Measurements from ENCODE around the gene CYTH1. TPM values are rescaled to one million over a fixed set of nuclear protein-coding genes. Genes with fewer than 3 reads are reported as not detected.

CYTH1 gene
- total and polyA plus RNA-seq, 10 of the 15 experiments (the other 5 are each of a cell fraction or from before 2014, with no cell fraction given): 6.6 to 188 (median 145) TPM

- TF ChIP-seq IRF3 (IDR thresholded peaks at IDR 0.05) (no peak), MEF2B (IDR thresholded peaks at IDR 0.05; ENCODE audit: partially characterized antibody, poor library complexity, severe bottlenecking) (peak; percentile 41), SREBF1 (IDR thresholded peaks at IDR 0.05; ENCODE audit: low read length) (no peak), PAX8 (IDR thresholded peaks at IDR 0.05) (no peak), CHD2 (IDR thresholded peaks at IDR 0.05; ENCODE audit: borderline replicate concordance, low read depth, low read length) (0 out of 2 replicates have a peak, but pooled peaks have one; percentile 35), RAD21 (IDR thresholded peaks at IDR 0.05; ENCODE audit: insufficient read depth, low read depth, low read length) (no peak), MEF2A (IDR thresholded peaks at IDR 0.05; ENCODE audit: insufficient read depth, low read depth, low read length) (peak; percentile 47; the same call in 1 of the 2 replicates), SMAD5 (IDR thresholded peaks at IDR 0.05; ENCODE audit: low read depth) (peak; percentile 62; the same call in 1 of the 2 replicates), EP300 (IDR thresholded peaks at IDR 0.05; ENCODE audit: borderline replicate concordance in 1 of 2, control insufficient read depth in 1 of 2, low read depth in 2 of 2, low read length in 2 of 2) (peak; percentile 77 to 83), MTA2 (IDR thresholded peaks at IDR 0.05; ENCODE audit: low read depth) (peak; percentile 72), ZBED1 (IDR thresholded peaks at IDR 0.05; ENCODE audit: borderline replicate concordance) (peak; percentile 64; the same call in 1 of the 2 replicates), KAT2A (conservative IDR thresholded peaks at IDR 0.05; ENCODE audit: control insufficient read depth, low read depth, low read length) (no peak), TAF1 (IDR thresholded peaks at IDR 0.05; ENCODE audit: borderline replicate concordance, low read depth, low read length) (no peak)
- TF ChIP-seq, protein P1, sequence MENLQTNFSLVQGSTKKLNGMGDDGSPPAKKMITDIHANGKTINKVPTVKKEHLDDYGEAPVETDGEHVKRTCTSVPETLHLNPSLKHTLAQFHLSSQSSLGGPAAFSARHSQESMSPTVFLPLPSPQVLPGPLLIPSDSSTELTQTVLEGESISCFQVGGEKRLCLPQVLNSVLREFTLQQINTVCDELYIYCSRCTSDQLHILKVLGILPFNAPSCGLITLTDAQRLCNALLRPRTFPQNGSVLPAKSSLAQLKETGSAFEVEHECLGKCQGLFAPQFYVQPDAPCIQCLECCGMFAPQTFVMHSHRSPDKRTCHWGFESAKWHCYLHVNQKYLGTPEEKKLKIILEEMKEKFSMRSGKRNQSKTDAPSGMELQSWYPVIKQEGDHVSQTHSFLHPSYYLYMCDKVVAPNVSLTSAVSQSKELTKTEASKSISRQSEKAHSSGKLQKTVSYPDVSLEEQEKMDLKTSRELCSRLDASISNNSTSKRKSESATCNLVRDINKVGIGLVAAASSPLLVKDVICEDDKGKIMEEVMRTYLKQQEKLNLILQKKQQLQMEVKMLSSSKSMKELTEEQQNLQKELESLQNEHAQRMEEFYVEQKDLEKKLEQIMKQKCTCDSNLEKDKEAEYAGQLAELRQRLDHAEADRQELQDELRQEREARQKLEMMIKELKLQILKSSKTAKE (IDR thresholded peaks at IDR 0.05; ENCODE audit: low read depth, poor library complexity, severe bottlenecking): peak; percentile 77
- TF ChIP-seq, protein P2, sequence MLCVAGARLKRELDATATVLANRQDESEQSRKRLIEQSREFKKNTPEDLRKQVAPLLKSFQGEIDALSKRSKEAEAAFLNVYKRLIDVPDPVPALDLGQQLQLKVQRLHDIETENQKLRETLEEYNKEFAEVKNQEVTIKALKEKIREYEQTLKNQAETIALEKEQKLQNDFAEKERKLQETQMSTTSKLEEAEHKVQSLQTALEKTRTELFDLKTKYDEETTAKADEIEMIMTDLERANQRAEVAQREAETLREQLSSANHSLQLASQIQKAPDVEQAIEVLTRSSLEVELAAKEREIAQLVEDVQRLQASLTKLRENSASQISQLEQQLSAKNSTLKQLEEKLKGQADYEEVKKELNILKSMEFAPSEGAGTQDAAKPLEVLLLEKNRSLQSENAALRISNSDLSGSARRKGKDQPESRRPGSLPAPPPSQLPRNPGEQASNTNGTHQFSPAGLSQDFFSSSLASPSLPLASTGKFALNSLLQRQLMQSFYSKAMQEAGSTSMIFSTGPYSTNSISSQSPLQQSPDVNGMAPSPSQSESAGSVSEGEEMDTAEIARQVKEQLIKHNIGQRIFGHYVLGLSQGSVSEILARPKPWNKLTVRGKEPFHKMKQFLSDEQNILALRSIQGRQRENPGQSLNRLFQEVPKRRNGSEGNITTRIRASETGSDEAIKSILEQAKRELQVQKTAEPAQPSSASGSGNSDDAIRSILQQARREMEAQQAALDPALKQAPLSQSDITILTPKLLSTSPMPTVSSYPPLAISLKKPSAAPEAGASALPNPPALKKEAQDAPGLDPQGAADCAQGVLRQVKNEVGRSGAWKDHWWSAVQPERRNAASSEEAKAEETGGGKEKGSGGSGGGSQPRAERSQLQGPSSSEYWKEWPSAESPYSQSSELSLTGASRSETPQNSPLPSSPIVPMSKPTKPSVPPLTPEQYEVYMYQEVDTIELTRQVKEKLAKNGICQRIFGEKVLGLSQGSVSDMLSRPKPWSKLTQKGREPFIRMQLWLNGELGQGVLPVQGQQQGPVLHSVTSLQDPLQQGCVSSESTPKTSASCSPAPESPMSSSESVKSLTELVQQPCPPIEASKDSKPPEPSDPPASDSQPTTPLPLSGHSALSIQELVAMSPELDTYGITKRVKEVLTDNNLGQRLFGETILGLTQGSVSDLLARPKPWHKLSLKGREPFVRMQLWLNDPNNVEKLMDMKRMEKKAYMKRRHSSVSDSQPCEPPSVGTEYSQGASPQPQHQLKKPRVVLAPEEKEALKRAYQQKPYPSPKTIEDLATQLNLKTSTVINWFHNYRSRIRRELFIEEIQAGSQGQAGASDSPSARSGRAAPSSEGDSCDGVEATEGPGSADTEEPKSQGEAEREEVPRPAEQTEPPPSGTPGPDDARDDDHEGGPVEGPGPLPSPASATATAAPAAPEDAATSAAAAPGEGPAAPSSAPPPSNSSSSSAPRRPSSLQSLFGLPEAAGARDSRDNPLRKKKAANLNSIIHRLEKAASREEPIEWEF (IDR thresholded peaks at IDR 0.05; ENCODE audit: insufficient replicate concordance, low read depth, low read length): no peak
- TF ChIP-seq, protein P3, sequence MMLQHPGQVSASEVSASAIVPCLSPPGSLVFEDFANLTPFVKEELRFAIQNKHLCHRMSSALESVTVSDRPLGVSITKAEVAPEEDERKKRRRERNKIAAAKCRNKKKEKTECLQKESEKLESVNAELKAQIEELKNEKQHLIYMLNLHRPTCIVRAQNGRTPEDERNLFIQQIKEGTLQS (IDR thresholded peaks at IDR 0.05; ENCODE audit: borderline replicate concordance, extremely low read depth, low read depth, low read length): no peak
- TF ChIP-seq, protein P4, sequence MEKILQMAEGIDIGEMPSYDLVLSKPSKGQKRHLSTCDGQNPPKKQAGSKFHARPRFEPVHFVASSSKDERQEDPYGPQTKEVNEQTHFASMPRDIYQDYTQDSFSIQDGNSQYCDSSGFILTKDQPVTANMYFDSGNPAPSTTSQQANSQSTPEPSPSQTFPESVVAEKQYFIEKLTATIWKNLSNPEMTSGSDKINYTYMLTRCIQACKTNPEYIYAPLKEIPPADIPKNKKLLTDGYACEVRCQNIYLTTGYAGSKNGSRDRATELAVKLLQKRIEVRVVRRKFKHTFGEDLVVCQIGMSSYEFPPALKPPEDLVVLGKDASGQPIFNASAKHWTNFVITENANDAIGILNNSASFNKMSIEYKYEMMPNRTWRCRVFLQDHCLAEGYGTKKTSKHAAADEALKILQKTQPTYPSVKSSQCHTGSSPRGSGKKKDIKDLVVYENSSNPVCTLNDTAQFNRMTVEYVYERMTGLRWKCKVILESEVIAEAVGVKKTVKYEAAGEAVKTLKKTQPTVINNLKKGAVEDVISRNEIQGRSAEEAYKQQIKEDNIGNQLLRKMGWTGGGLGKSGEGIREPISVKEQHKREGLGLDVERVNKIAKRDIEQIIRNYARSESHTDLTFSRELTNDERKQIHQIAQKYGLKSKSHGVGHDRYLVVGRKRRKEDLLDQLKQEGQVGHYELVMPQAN (conservative IDR thresholded peaks at IDR 0.05): no peak
Observed at GRCh38 chr17:78694805-78695531, 87.1 kb downstream of the CYTH1 start (continued).

All from GM12878 (cell line).